ENCODE results near the gene SAMHD1. TPM values are rescaled to one million over a fixed set of nuclear protein-coding genes. Genes with fewer than 3 reads are reported as not detected.

The SAMHD1 gene
- total RNA-seq, 4 donors from 2014 or later: 295 to 471 (median 350) TPM

DNA sequence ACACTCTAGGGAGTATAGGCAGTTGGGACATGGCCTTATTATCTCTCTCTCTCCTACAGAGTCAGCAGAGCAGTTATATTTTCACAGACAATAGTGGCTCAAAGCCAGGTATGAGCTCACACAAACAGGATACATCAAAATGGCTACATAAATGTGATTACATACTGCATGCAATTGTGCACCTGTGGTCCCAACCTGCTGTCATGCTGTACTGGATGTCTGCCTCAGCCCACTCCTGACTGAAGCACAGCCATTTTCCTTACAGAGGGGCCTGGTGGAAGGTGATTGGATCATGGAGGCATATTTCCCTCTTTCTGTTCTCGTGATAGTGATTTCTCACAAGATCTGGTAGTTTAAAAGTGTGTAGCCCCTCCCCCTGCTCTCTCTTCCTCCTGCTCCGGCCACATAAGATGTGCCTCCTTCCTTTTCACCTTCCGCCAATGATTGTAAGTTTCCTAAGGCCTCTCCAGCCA, 37.0 kb upstream of the SAMHD1 start:
- TF ChIP-seq CTCF (IDR thresholded peaks at IDR 0.05): no peak
- ATAC-seq (ENCODE audit: low FRiP score) (no peak), DNase-seq (ENCODE audit: low spot score) (no peak)

DNA sequence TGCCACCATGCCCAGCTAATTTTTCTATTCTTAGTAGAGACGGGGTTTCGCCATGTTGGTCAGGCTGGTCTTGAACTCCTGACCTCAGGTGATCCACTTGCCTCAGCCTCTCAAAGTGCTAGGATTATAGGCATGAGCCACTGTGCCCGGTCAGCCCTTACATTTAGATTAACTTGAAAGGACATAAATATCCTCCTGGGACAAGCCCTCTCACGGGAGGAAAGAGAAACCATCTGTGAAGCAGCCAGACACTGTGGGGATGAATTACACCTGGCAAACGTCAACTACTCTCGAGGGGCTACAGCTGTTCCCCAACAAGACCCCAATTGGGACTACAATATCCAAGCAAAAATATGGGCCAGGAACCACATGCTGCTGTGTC, 32.7 kb upstream of the SAMHD1 start:
- no peak for TF ChIP-seq CTCF (IDR thresholded peaks at IDR 0.05)
- DNase-seq (ENCODE audit: low spot score) (no peak), ATAC-seq (ENCODE audit: low FRiP score) (no peak)

- no peak for TF ChIP-seq CTCF (IDR thresholded peaks at IDR 0.05)
- ATAC-seq (ENCODE audit: low FRiP score): no peak
- DNase-seq (ENCODE audit: low spot score): no peak
Measured at GRCh38 chr20:36975099-36975818, 23.8 kb upstream of the SAMHD1 start.

DNA sequence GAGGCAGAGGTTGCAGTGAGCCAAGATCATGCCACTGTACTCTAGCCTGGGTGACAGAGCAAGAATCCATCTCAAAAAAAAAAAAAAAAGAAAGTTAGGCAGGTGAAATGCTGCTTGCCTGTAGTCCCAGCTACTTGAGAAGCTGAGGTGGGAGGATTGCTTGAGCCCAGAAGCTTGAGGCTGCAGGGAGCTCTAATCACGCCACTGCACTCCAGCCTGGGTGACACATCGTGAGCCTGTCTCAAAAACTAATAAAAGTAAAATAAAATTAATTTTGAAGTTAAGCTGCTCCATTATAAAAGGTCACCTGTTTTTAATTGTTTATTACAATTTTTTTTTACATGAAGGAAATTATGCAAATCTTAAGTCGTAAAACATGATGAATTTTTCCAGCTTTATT, 23.2 kb upstream of the SAMHD1 start:
- TF ChIP-seq CTCF (IDR thresholded peaks at IDR 0.05): no peak
- ATAC-seq (ENCODE audit: low FRiP score) (no peak), DNase-seq (ENCODE audit: low spot score) (no peak)

GRCh38 chr20:36971103-36971502, 19.6 kb upstream of the SAMHD1 start:
- no peak for TF ChIP-seq CTCF (IDR thresholded peaks at IDR 0.05)
- no peak for DNase-seq (ENCODE audit: low spot score)

GRCh38 chr20:36969478-36970186, 18.1 kb upstream of the SAMHD1 start:
- ATAC-seq (ENCODE audit: low FRiP score) (no peak), DNase-seq (ENCODE audit: low spot score) (no peak)
- no peak for TF ChIP-seq CTCF (IDR thresholded peaks at IDR 0.05)

More at GRCh38 chr20:36971103-36971502, 19.6 kb upstream of the SAMHD1 start:
- ATAC-seq (ENCODE audit: low FRiP score): no peak

GRCh38 chr20:36969051-36969450, 17.5 kb upstream of the SAMHD1 start:
- no peak for ATAC-seq (ENCODE audit: low FRiP score)
- DNase-seq (ENCODE audit: low spot score): no peak
- no peak for TF ChIP-seq CTCF (IDR thresholded peaks at IDR 0.05)
